K562 (cell line): ENCODE results near the gene IL23R. TPM values are rescaled to one million over a fixed set of nuclear protein-coding genes. Genes with fewer than 3 reads are reported as not detected.

Experiments
- FIP1L1 ChIP-seq: fragments of 200-400 bp; formaldehyde crosslinking; IDR thresholded peaks from 2 replicates; pipeline ENCODE4 v1.6.1; 2018; ENCODE audit warnings: mild to moderate bottlenecking, low read depth, low read length; ENCODE audit not compliant: poor library complexity, severe bottlenecking
- GTF2B ChIP-seq: IDR thresholded peaks from 2 replicates; pipeline ENCODE4 v1.6.1; 2011; ENCODE audit not compliant: insufficient read length; ENCODE audit errors: extremely low read depth
- HNRNPLL ChIP-seq: fragments of 200-400 bp; formaldehyde crosslinking; IDR thresholded peaks from 2 replicates; pipeline ENCODE4 v1.6.1; 2017; ENCODE audit warnings: low read length, low read depth, mild to moderate bottlenecking; ENCODE audit not compliant: poor library complexity, severe bottlenecking
- ILK ChIP-seq: fragments of 450-650 bp; IDR thresholded peaks from 2 replicates; pipeline ENCODE4 v1.6.1; 2016; ENCODE audit warnings: missing genetic modification characterization, low read depth, mild to moderate bottlenecking, missing compliant biosample characterization, moderate library complexity, borderline replicate concordance
- KLF13 ChIP-seq: fragments of 450-650 bp; IDR thresholded peaks from 2 replicates; pipeline ENCODE4 v1.6.1; 2016; ENCODE audit warnings: missing genetic modification characterization, low read depth, mild to moderate bottlenecking, missing compliant biosample characterization, moderate library complexity, borderline replicate concordance
- NFIX ChIP-seq: fragments of 250-450 bp; sonication (Bioruptor Pico); IDR thresholded peaks from 2 replicates; pipeline ENCODE4 v1.4.0; 2020; ENCODE audit warnings: low read depth, mild to moderate bottlenecking, moderate library complexity
- RBM25 ChIP-seq: fragments of 200-400 bp; formaldehyde crosslinking; IDR thresholded peaks from 2 replicates; pipeline ENCODE4 v1.6.1; 2018; ENCODE audit warnings: low read length, low read depth, moderate library complexity; ENCODE audit not compliant: severe bottlenecking
- RCOR1 ChIP-seq, 2 experiments: IDR thresholded peaks; 2 replicates each; pipeline ENCODE4 v1.6.1; 2012; ENCODE audit warnings: low read depth in 2 of 2, low read length in 2 of 2, borderline replicate concordance in 1 of 2, improper control_type of control experiment in 1 of 2
- RNF2 ChIP-seq: sonication (generic); IDR thresholded peaks from 2 replicates; pipeline ENCODE4 v1.6.1; 2016
- ZEB2 ChIP-seq: fragments of 450-650 bp; IDR thresholded peaks from 2 replicates; pipeline ENCODE4 v1.6.1; 2016
- ZNF407 ChIP-seq: fragments of 450-650 bp; IDR thresholded peaks from 2 replicates; pipeline ENCODE4 v1.6.1; 2016; ENCODE audit warnings: low read depth
- ZSCAN32 ChIP-seq: fragments of 450-650 bp; formaldehyde crosslinking; IDR thresholded peaks from 2 replicates; pipeline ENCODE4 v1.4.0; 2020; ENCODE audit warnings: mild to moderate bottlenecking, moderate library complexity
- polyA plus RNA-seq, 8 experiments: library from polyadenylated mRNA; depleted of rRNA in 4 of 8; stranded (reverse) in 5 of 8; unstranded in 3 of 8; fragments of >200 nt; fragmentation: Nextera tagmentation in 2 of 8; fragmentation: Illumina TruSeq in 1 of 8; extraction: Ambion mirVana in 2 of 8; extraction: Trizol in 1 of 8; gene quantifications; 2 replicates each; pipeline versions ENCODE4 v1.2.1 to v1.2.3, GENCODE V29; 2011 to 2014; ENCODE audit warnings: inconsistent platforms in 1 of 8, missing spikeins in 1 of 8
- total RNA-seq, 7 experiments: library from RNA; depleted of rRNA in 6 of 7; stranded (reverse); fragments of >200 nt in 6 of 7; fragmentation: Illumina TruSeq in 2 of 7; extraction: Trizol in 2 of 7; gene quantifications; 2 replicates each; pipeline versions ENCODE4 v1.2.1 to v1.2.3, GENCODE V29; 2011 to 2021; ENCODE audit warnings: low replicate concordance in 1 of 7
- TF ChIP-seq, protein P1 (sequence below): sonication (generic); formaldehyde crosslinking; IDR thresholded peaks from 2 replicates; pipeline ENCODE4 v1.4.0; 2020; ENCODE audit warnings: mild to moderate bottlenecking, missing genetic modification reagents
- TF ChIP-seq, protein P2 (sequence below), 2 experiments: IDR thresholded peaks; 2 replicates each; pipeline ENCODE4 v1.6.1; 2012; ENCODE audit warnings: improper control_type of control experiment in 2 of 2, low read depth in 2 of 2, low read length in 2 of 2, borderline replicate concordance in 1 of 2

The IL23R gene
- total and polyA plus RNA-seq, 9 of the 15 experiments (the other 6 are each of a cell fraction or from before 2014, with no cell fraction given): 4.4 to 52.7 (median 22.8) TPM

DNA sequence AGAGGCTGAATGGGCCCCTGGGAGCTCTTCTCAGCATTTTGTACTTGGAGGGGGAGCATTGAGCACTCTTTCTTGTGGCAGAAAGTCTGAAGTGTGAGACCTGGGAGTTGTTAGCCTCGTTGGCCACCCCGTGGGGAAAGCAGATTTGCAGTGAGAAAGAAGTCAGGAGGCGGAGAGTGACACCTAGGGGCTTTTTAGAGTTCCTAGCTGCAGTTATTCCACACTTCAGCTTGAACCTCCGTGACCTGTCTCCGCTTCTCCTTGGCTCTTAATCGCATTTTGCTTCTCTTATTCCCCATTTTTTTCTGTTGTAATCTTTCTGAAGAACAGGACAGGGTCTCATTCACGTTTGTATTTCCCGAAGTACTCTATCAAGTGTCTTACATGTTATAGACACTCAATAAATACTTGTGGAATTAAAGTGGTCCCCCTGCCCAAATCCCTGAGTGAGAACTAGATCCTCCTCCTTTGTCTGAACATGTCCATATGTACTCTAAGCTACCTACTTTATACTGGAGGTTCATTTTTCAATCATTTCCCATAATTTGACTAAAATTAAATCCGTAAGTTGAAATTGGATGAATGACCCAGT, 17.0 kb upstream of the IL23R start (continued):
- no peak for TF ChIP-seq ZNF407
- TF ChIP-seq ZSCAN32 (CRISPR knock-in tag): no peak
- TF ChIP-seq, protein P1, sequence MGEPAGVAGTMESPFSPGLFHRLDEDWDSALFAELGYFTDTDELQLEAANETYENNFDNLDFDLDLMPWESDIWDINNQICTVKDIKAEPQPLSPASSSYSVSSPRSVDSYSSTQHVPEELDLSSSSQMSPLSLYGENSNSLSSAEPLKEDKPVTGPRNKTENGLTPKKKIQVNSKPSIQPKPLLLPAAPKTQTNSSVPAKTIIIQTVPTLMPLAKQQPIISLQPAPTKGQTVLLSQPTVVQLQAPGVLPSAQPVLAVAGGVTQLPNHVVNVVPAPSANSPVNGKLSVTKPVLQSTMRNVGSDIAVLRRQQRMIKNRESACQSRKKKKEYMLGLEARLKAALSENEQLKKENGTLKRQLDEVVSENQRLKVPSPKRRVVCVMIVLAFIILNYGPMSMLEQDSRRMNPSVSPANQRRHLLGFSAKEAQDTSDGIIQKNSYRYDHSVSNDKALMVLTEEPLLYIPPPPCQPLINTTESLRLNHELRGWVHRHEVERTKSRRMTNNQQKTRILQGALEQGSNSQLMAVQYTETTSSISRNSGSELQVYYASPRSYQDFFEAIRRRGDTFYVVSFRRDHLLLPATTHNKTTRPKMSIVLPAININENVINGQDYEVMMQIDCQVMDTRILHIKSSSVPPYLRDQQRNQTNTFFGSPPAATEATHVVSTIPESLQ (CRISPR knock-in tag): no peak
- no peak for TF ChIP-seq KLF13 (tag)
- no peak for TF ChIP-seq RNF2
- TF ChIP-seq, protein P2, sequence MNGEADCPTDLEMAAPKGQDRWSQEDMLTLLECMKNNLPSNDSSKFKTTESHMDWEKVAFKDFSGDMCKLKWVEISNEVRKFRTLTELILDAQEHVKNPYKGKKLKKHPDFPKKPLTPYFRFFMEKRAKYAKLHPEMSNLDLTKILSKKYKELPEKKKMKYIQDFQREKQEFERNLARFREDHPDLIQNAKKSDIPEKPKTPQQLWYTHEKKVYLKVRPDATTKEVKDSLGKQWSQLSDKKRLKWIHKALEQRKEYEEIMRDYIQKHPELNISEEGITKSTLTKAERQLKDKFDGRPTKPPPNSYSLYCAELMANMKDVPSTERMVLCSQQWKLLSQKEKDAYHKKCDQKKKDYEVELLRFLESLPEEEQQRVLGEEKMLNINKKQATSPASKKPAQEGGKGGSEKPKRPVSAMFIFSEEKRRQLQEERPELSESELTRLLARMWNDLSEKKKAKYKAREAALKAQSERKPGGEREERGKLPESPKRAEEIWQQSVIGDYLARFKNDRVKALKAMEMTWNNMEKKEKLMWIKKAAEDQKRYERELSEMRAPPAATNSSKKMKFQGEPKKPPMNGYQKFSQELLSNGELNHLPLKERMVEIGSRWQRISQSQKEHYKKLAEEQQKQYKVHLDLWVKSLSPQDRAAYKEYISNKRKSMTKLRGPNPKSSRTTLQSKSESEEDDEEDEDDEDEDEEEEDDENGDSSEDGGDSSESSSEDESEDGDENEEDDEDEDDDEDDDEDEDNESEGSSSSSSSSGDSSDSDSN (IDR thresholded peaks at IDR 0.05; ENCODE audit: borderline replicate concordance in 1 of 2, low read depth in 2 of 2, low read length in 2 of 2): no peak
- TF ChIP-seq GTF2B: no peak
- TF ChIP-seq FIP1L1: no peak
- TF ChIP-seq ZEB2: no peak
- TF ChIP-seq RBM25: no peak
- no peak for TF ChIP-seq NFIX (CRISPR knock-in tag)
- TF ChIP-seq HNRNPLL: no peak
- TF ChIP-seq RCOR1 (IDR thresholded peaks at IDR 0.05; ENCODE audit: borderline replicate concordance in 1 of 2, low read depth in 2 of 2, low read length in 2 of 2): no peak
- no peak for TF ChIP-seq ILK
